ENCODE results near the gene TUT1.

TUT1 gene

GRCh38 chr11:62540804-62541701 is 50.3 kb downstream of the TUT1 start:
- DNase-seq, result no peak

- DNase-seq, result no peak
Observed at GRCh38 chr11:62539238-62539925, 51.9 kb downstream of the TUT1 start.

GRCh38 chr11:62538470-62539237 is 52.7 kb downstream of the TUT1 start:
- DNase-seq, result no peak

GRCh38 chr11:62536301-62536957 is 54.9 kb downstream of the TUT1 start:
- DNase-seq, result no peak

GRCh38 chr11:62535802-62536201 is 55.5 kb downstream of the TUT1 start:
- no peak for DNase-seq

- DNase-seq, result no peak
Observed at GRCh38 chr11:62534779-62535545, 56.4 kb downstream of the TUT1 start.

- DNase-seq, result no peak
Observed at GRCh38 chr11:62532096-62532495, 59.2 kb downstream of the TUT1 start.
